K562 (cell line): ENCODE data around the gene SFR1. TPM values are rescaled to one million over a fixed set of nuclear protein-coding genes. Genes with fewer than 3 reads are reported as not detected.

ENCODE experiments used
- CTCFL ChIP-seq: IDR thresholded peaks from 2 replicates; pipeline ENCODE4 v1.6.1; 2011; ENCODE audit warnings: borderline replicate concordance, low read depth, mild to moderate bottlenecking, moderate library complexity, low read length; ENCODE audit not compliant: insufficient read depth, poor library complexity, severe bottlenecking
- E2F8 ChIP-seq: fragments of 450-650 bp; IDR thresholded peaks from 2 replicates; pipeline ENCODE4 v1.7.1; 2018; ENCODE audit warnings: mild to moderate bottlenecking, low read depth; ENCODE audit not compliant: partially characterized antibody
- ERF ChIP-seq: fragments of 450-650 bp; formaldehyde crosslinking; IDR thresholded peaks from 2 replicates; pipeline ENCODE4 v1.4.0; 2020; ENCODE audit warnings: mild to moderate bottlenecking, mixed read lengths
- HDGF ChIP-seq: fragments of 450-650 bp; IDR thresholded peaks from 2 replicates; pipeline ENCODE4 v1.6.1; 2016
- MNT ChIP-seq, 2 experiments: fragments of 450-650 bp; conservative IDR thresholded peaks; 2 replicates each; pipeline ENCODE4 v1.6.1; 2017; ENCODE audit warnings: mild to moderate bottlenecking in 2 of 2, moderate library complexity in 2 of 2
- POLR2B ChIP-seq: fragments of 450-650 bp; IDR thresholded peaks from 2 replicates; pipeline ENCODE4 v1.6.1; 2018; ENCODE audit warnings: low read depth; ENCODE audit not compliant: partially characterized antibody
- RFX5 ChIP-seq: IDR thresholded peaks from 2 replicates; pipeline ENCODE4 v1.6.1; 2011; ENCODE audit warnings: low read depth, mild to moderate bottlenecking, improper control_type of control experiment, low read length
- SIN3A ChIP-seq, 2 experiments: fragments of 150-350 bp in 1 of 2; IDR thresholded peaks; 2 replicates each; pipeline ENCODE4 v1.6.1; 2011 to 2016; ENCODE audit warnings: borderline replicate concordance in 2 of 2, low read depth in 2 of 2, low read length in 2 of 2, mild to moderate bottlenecking in 2 of 2, moderate library complexity in 2 of 2; ENCODE audit not compliant: control insufficient read depth in 1 of 2
- SRF ChIP-seq, 2 experiments: fragments of 250-450, 450-650 bp in 1 of 2; sonication (Bioruptor Pico) in 1 of 2; sonication (generic) in 1 of 2; formaldehyde crosslinking; IDR thresholded peaks; 2 replicates each; pipeline versions ENCODE4 v1.5.0 to v1.5.1; 2020 to 2022; ENCODE audit warnings: mild to moderate bottlenecking in 1 of 2, missing genetic modification reagents in 1 of 2
- TBP ChIP-seq: optimal IDR thresholded peaks from 2 replicates; pipeline ENCODE3; 2011; ENCODE audit warnings: low read depth, low read length, improper control_type of control experiment
- TCF7 ChIP-seq: sonication (generic); IDR thresholded peaks from 2 replicates; pipeline ENCODE4 v1.6.1; 2016; ENCODE audit warnings: antibody characterized with exemption, borderline replicate concordance
- ZFP1 ChIP-seq: fragments of 450-650 bp; formaldehyde crosslinking; IDR thresholded peaks from 2 replicates; pipeline ENCODE4 v1.4.0; 2020; ENCODE audit warnings: mild to moderate bottlenecking, mixed read lengths
- ZNF398 ChIP-seq: fragments of 250-450 bp; sonication (Bioruptor Pico); IDR thresholded peaks from 2 replicates; pipeline ENCODE4 v1.8.0; 2021; ENCODE audit warnings: moderate library complexity, mild to moderate bottlenecking, inconsistent platforms
- polyA plus RNA-seq, 8 experiments: library from polyadenylated mRNA; depleted of rRNA in 4 of 8; stranded (reverse) in 5 of 8; unstranded in 3 of 8; fragments of >200 nt; fragmentation: Nextera tagmentation in 2 of 8; fragmentation: Illumina TruSeq in 1 of 8; extraction: Ambion mirVana in 2 of 8; extraction: Trizol in 1 of 8; gene quantifications; 2 replicates each; pipeline versions ENCODE4 v1.2.1 to v1.2.3, GENCODE V29; 2011 to 2014; ENCODE audit warnings: inconsistent platforms in 1 of 8, missing spikeins in 1 of 8
- total RNA-seq, 7 experiments: library from RNA; depleted of rRNA in 6 of 7; stranded (reverse); fragments of >200 nt in 6 of 7; fragmentation: Illumina TruSeq in 2 of 7; extraction: Trizol in 2 of 7; gene quantifications; 2 replicates each; pipeline versions ENCODE4 v1.2.1 to v1.2.3, GENCODE V29; 2011 to 2021; ENCODE audit warnings: low replicate concordance in 1 of 7
- TF ChIP-seq, protein P1 (sequence below): fragments of 450-650 bp; formaldehyde crosslinking; IDR thresholded peaks from 2 replicates; pipeline ENCODE4 v1.4.0; 2022; ENCODE audit warnings: mild to moderate bottlenecking, moderate library complexity
- TF ChIP-seq, protein P2 (sequence below): sonication (generic); formaldehyde crosslinking; IDR thresholded peaks from 2 replicates; pipeline ENCODE4 v1.8.0; 2022; ENCODE audit warnings: mild to moderate bottlenecking, missing genetic modification reagents

Gene SFR1
- total and polyA plus RNA-seq, 9 of the 15 experiments (the other 6 are each of a cell fraction or from before 2014, with no cell fraction given): 4.3 to 18.7 (median 9.1) TPM

DNA sequence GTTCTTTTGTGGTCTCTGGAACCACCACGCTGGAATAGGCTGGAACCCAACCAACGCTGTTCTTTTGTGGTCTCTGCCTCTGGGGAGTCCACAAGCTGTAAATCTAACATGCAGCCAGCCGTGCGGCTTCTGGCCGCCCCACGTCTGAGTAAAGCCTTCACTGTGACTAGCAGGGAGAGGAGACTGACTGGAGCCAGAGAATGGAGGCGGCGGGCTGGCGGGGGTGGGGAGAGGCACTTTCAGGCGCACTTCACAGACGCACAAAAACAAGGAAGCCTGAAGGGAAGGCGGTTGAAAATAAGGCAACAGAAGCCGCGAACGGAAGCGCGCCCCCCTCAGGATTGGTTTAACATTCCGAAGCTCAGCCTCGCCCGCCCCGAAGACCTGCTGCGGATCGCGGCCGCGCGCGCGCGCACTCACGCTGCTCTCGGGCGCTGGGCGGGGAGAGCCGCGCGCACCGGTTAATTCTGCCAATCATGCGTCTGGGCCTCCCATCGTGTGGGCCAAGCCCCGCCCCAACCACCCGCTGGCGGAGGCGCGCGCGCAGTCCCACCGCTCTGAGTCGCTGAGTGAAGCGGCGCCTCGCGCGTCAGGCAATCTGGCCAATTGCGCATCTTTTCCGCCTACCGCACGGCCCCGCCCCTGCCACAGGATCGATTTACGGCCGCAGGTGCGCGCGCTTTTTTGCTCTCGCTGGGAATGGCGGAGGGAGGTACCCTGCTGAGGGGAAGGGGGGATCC lies at the start of gene SFR1 (continued):
- TF ChIP-seq, protein P1, sequence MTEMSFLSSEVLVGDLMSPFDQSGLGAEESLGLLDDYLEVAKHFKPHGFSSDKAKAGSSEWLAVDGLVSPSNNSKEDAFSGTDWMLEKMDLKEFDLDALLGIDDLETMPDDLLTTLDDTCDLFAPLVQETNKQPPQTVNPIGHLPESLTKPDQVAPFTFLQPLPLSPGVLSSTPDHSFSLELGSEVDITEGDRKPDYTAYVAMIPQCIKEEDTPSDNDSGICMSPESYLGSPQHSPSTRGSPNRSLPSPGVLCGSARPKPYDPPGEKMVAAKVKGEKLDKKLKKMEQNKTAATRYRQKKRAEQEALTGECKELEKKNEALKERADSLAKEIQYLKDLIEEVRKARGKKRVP: no peak
- no peak for TF ChIP-seq ZNF398 (CRISPR knock-in tag)
- peak; percentile 75 for TF ChIP-seq E2F8
- no peak for TF ChIP-seq SRF (CRISPR knock-in tag; IDR thresholded peaks at IDR 0.05)
- no peak for TF ChIP-seq ZFP1 (CRISPR knock-in tag)
- peak; percentile 77 for TF ChIP-seq POLR2B
- no peak for TF ChIP-seq SIN3A (IDR thresholded peaks at IDR 0.05; ENCODE audit: borderline replicate concordance in 2 of 2, control insufficient read depth in 1 of 2, low read depth in 2 of 2, low read length in 2 of 2)
- peak; percentile 82 for TF ChIP-seq TBP
- peak; percentile 18 to 53; a peak in 3 of 4 replicates for TF ChIP-seq MNT (conservative IDR thresholded peaks at IDR 0.05)
- no peak for TF ChIP-seq TCF7
- TF ChIP-seq CTCFL: peak; percentile 93
- TF ChIP-seq RFX5: no peak
- TF ChIP-seq, protein P2, sequence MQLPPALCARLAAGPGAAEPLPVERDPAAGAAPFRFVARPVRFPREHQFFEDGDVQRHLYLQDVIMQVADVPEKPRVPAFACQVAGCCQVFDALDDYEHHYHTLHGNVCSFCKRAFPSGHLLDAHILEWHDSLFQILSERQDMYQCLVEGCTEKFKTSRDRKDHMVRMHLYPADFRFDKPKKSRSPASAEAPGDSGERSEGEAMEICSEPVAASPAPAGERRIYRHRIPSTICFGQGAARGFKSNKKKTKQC: 0 out of 2 replicates have a peak, but pooled peaks have one; percentile 52
- no peak for TF ChIP-seq ERF (CRISPR knock-in tag)
- TF ChIP-seq HDGF: no peak
